Panc1 (cell line): ENCODE results near the gene CMPK1. TPM values are rescaled to one million over a fixed set of nuclear protein-coding genes. Genes with fewer than 3 reads are reported as not detected.

ENCODE experiments used
- ATAC-seq: fragments of 200-7000 bp; cut with Tn5 transposase; 2 replicates; pipeline ENCODE4 v1.9.1; 2020; ENCODE audit warnings: mild to moderate bottlenecking, moderate library complexity
- BruUV-seq: library from RNA; stranded (reverse); fragments of 400-500 nt; replicated peaks from 2 replicates; lab custom pipeline; 2021; lab: Mats Ljungman, UMichigan
- CTCF ChIA-PET: fragments of 300-600 bp; sonication (Branson Sonifier 250); formaldehyde crosslinking; loops from one replicate; lab custom pipeline; 2022; ENCODE audit warnings: antibody characterized with exemption; lab: Charles Lee
- POLR2A ChIA-PET: fragments of 300-600 bp; sonication (Branson Sonifier 250); formaldehyde crosslinking; loops from one replicate; lab custom pipeline; 2022; ENCODE audit warnings: antibody characterized with exemption; lab: Charles Lee
- DNase-seq: peaks from one replicate; pipeline ENCODE4 v3.0.0-alpha.2; 2010; ENCODE audit warnings: low read depth, low spot score
- H3K27ac ChIP-seq: 2 replicates; pipeline ENCODE4 v1.5.1; 2011; ENCODE audit warnings: mild to moderate bottlenecking, low read length, inconsistent platforms
- H3K27me3 ChIP-seq: fragments of 200-500 bp; sonication (Bioruptor generic); 2 replicates; pipeline ENCODE4 v1.6.0; 2014; ENCODE audit warnings: low read length, inconsistent platforms; ENCODE audit not compliant: control insufficient read depth, insufficient read depth
- H3K36me3 ChIP-seq: fragments of 200-500 bp; sonication (Bioruptor generic); 2 replicates; pipeline ENCODE4 v1.5.1; 2014; ENCODE audit warnings: inconsistent platforms, mild to moderate bottlenecking, low read length, moderate library complexity; ENCODE audit not compliant: control insufficient read depth, insufficient read depth
- H3K4me1 ChIP-seq: 2 replicates; pipeline ENCODE4 v1.5.1; 2011; ENCODE audit warnings: inconsistent platforms, mild to moderate bottlenecking, low read length, moderate library complexity; ENCODE audit not compliant: control insufficient read depth, insufficient read depth
- H3K4me3 ChIP-seq, 2 experiments: 2 replicates each; pipeline ENCODE4 v1.5.1; 2011 to 2012; ENCODE audit warnings: low read depth in 2 of 2, low read length in 2 of 2, mild to moderate bottlenecking in 2 of 2, inconsistent platforms in 1 of 2, moderate library complexity in 1 of 2
- H3K9me3 ChIP-seq: fragments of 200-500 bp; sonication (Bioruptor generic); 2 replicates; pipeline ENCODE4 v1.5.1; 2014; ENCODE audit warnings: low read depth, mild to moderate bottlenecking, inconsistent platforms, low read length, moderate library complexity; ENCODE audit not compliant: control insufficient read depth, insufficient read depth
- POLR2AphosphoS5 ChIP-seq: IDR thresholded peaks from 2 replicates; pipeline ENCODE4 v1.6.1; 2012; ENCODE audit warnings: mild to moderate bottlenecking, low read depth, low read length, moderate library complexity
- REST ChIP-seq, 2 experiments: IDR thresholded peaks; 2 replicates each; pipeline ENCODE4 v1.6.1; 2011 to 2012; ENCODE audit warnings: low read depth in 2 of 2, control low read depth in 1 of 2, low read length in 1 of 2, mild to moderate bottlenecking in 1 of 2, moderate library complexity in 1 of 2; ENCODE audit not compliant: insufficient read depth in 1 of 2
- SIN3A ChIP-seq: IDR thresholded peaks from 2 replicates; pipeline ENCODE4 v1.6.1; 2012; ENCODE audit warnings: low read depth, mild to moderate bottlenecking, low read length, moderate library complexity, borderline replicate concordance; ENCODE audit not compliant: insufficient read depth
- TCF7L2 ChIP-seq: IDR thresholded peaks from 2 replicates; pipeline ENCODE4 v1.6.1; 2011; ENCODE audit warnings: mild to moderate bottlenecking, low read depth, low read length, inconsistent platforms
- in situ Hi-C: cut with HindIII; loops from 2 replicates; pipeline ENCODE4 v1.10.0; 2016; ENCODE audit warnings: low sequenced_read_pairs, low pct_unique_long_range_greater_than_20kb
- intact Hi-C: fragments of 100-400 bp; cut with micrococcal nuclease; formaldehyde crosslinking; loops from one replicate; pipeline ENCODE4 v1.10.0; 2022; ENCODE audit not compliant: unreplicated experiment
- total RNA-seq: library from RNA; stranded (reverse); gene quantifications from one replicate; pipeline ENCODE4 v1.2.1, GENCODE V29; 2021; ENCODE audit not compliant: unreplicated experiment
- TF ChIP-seq, protein P1 (sequence below): fragments of 450-650 bp; IDR thresholded peaks from 2 replicates; pipeline ENCODE4 v1.5.1; 2017; ENCODE audit warnings: mild to moderate bottlenecking

CMPK1 gene
- total RNA-seq, 1 experiment from 2014 or later = 85.1 TPM

DNA sequence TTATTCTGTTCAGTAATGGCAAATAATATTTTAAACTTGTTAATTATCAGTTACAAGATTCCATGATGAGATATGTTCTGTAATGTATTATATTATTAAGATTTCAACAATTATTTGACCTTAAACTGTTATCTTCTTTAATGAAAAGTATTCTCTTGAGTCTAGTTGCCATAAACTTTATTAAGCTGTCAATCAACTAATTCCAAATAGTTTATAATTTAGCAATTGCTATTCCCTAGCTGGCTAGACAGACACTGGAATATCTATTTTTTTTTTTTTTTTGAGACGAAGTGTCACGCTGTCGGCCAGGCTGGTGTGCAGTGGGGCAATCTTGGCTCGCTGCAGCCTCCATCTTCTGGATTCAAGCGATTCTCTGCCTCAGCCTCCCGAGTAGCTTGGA, 3.8 kb downstream of the CMPK1 start:
- DNase-seq = no peak
- peaks cover 10% of the 10 kb centered on the region; the same call in 1 of the 2 replicates for H3K4me1 ChIP-seq
- H3K9me3 ChIP-seq = no peaks in the 10 kb centered on the region
- in situ Hi-C loops = no loop called here
- no peak overlapping the region for H3K27ac ChIP-seq
- H3K36me3 ChIP-seq = no peaks in the 10 kb centered on the region
- ChIA-PET POLR2A (no interaction called here), CTCF (interaction anchor here (1.4 kb wide), 1 partner anchor 51 kb away, joined by 3 read pairs; no protein-coding TSS in a partner anchor)
- no peak for ATAC-seq
- TF ChIP-seq SIN3A = no peak
- no peak for TF ChIP-seq TCF7L2
- TF ChIP-seq REST (IDR thresholded peaks at IDR 0.05; ENCODE audit: insufficient read depth in 1 of 2, low read depth in 2 of 2, low read length in 1 of 2) = no peak
- TF ChIP-seq, protein P1, sequence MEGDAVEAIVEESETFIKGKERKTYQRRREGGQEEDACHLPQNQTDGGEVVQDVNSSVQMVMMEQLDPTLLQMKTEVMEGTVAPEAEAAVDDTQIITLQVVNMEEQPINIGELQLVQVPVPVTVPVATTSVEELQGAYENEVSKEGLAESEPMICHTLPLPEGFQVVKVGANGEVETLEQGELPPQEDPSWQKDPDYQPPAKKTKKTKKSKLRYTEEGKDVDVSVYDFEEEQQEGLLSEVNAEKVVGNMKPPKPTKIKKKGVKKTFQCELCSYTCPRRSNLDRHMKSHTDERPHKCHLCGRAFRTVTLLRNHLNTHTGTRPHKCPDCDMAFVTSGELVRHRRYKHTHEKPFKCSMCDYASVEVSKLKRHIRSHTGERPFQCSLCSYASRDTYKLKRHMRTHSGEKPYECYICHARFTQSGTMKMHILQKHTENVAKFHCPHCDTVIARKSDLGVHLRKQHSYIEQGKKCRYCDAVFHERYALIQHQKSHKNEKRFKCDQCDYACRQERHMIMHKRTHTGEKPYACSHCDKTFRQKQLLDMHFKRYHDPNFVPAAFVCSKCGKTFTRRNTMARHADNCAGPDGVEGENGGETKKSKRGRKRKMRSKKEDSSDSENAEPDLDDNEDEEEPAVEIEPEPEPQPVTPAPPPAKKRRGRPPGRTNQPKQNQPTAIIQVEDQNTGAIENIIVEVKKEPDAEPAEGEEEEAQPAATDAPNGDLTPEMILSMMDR = no peak
- no peak for TF ChIP-seq POLR2AphosphoS5
- H3K27me3 ChIP-seq = no peaks in the 10 kb centered on the region
- BruUV-seq = no TSS peak
- intact Hi-C loops = no loop called here
- no peak overlapping the region for H3K4me3 ChIP-seq

- in situ Hi-C loops (no loop called here), intact Hi-C loops (no loop called here)
- ChIA-PET POLR2A (interaction anchor here (0.9 kb wide), 1 partner anchor 24 kb away, joined by 10 read pairs; the partner anchor contains the start of gene STIL), CTCF (interaction anchor here (0.6 to 1.4 kb wide), 7 partner anchors 14 to 270 kb away, joined by 3 to 6 read pairs (median 3); no protein-coding TSS in a partner anchor)
- no peak for DNase-seq
- no TSS peak for BruUV-seq
- Histone ChIP-seq H3K4me3 (no peak overlapping the region), H3K36me3 (no peaks in the 10 kb centered on the region), H3K27me3 (no peaks in the 10 kb centered on the region), H3K4me1 (peaks cover 4% of the 10 kb centered on the region; the same call in 1 of the 2 replicates), H3K27ac (no peak overlapping the region), H3K9me3 (no peaks in the 10 kb centered on the region)
- TF ChIP-seq TCF7L2 = no peak
- TF ChIP-seq POLR2AphosphoS5 = no peak
- TF ChIP-seq, protein P1 = no peak
- TF ChIP-seq REST (IDR thresholded peaks at IDR 0.05; ENCODE audit: insufficient read depth in 1 of 2, low read depth in 2 of 2, low read length in 1 of 2) = no peak
- TF ChIP-seq SIN3A = no peak
- ATAC-seq = no peak
Observed at GRCh38 chr1:47338249-47339077, 4.9 kb downstream of the CMPK1 start.
